Neural crest cell (in vitro differentiated cells): ENCODE results near the gene TMPO. TPM values are rescaled to one million over a fixed set of nuclear protein-coding genes. Genes with fewer than 3 reads are reported as not detected.

Experiments used
- DNase-seq: peaks from one replicate; pipeline ENCODE4 v3.0.0; 2021; ENCODE audit warnings: low read depth, mixed read lengths, low spot score
- H3K27ac Mint-ChIP-seq: one replicate; pipeline ENCODE4 v1.8.0; 2021; ENCODE audit warnings: mild to moderate bottlenecking, mixed read lengths; ENCODE audit not compliant: unreplicated experiment
- H3K27me3 Mint-ChIP-seq: 2 replicates; pipeline ENCODE4 v1.8.0; 2021; ENCODE audit warnings: low read depth, mild to moderate bottlenecking, mixed read lengths
- H3K36me3 Mint-ChIP-seq: 2 replicates; pipeline ENCODE4 v1.8.0; 2021; ENCODE audit warnings: low read depth, mild to moderate bottlenecking, mixed read lengths
- H3K4me1 Mint-ChIP-seq: 2 replicates; pipeline ENCODE4 v1.8.0; 2021; ENCODE audit warnings: mixed read lengths
- H3K4me3 Mint-ChIP-seq: one replicate; pipeline ENCODE4 v1.8.0; 2021; ENCODE audit warnings: mild to moderate bottlenecking, mixed read lengths
- H3K9me3 Mint-ChIP-seq: 2 replicates; pipeline ENCODE4 v1.8.0; 2021; ENCODE audit warnings: mixed read lengths
- total RNA-seq: library from RNA; stranded (reverse); gene quantifications from 2 replicates; pipeline ENCODE4 v1.2.1, GENCODE V29; 2021
- TF ChIP-seq, protein P1 (sequence below): fragments of 200-600 bp; sonication (generic); conservative IDR thresholded peaks from 2 replicates; pipeline ENCODE4 v1.5.0; 2021; ENCODE audit warnings: antibody characterized with exemption, mild to moderate bottlenecking

The TMPO gene
- total RNA-seq, 1 donor from 2014 or later = 305 TPM

DNA sequence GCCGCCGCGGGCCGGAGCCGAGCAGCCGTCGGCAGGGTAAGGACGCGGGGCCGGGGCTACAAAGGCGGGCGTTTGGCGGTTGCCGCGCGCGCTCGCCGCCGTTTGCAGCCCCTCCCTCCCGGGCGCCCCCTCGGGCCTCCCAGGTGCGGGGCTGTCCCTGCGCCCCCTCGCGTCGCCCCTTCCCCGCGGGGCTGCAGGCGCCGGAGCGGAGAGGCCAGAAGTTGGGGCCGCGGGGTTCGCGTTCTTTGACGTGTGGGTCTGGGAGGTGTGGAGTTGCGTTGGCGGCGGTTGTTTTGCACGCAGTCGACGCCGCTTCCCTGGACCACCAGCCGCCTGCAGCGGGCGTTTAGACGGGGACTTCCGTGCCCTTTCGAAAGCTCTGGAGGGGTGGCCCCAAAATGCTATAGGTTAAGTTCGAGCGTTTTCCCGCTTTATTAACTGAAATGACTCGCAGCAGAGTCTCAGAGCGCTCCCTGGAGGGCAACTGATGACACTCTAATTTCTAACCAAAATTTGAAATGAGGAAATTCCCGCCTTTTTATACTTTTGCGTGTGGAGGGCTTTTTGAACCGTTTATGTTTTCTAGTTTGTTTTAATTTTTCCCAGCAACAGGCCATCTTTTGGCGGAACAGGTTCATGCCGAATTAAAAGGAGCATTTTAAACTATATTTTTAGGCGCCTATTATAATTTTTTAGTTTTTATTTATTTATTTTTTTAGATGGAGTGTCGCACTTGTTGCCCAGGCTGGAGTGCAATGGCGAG lies 902 bp downstream of the TMPO start:
- peak; percentile 63 for DNase-seq
- Mint-ChIP-seq H3K4me3 (peak overlapping the region; percentile 100), H3K27ac (peak overlapping the region; percentile 100), H3K9me3 (no peaks in the 10 kb centered on the region), H3K27me3 (peaks cover 9% of the 10 kb centered on the region), H3K36me3 (peaks cover 13% of the 10 kb centered on the region), H3K4me1 (peaks cover 42% of the 10 kb centered on the region)
- TF ChIP-seq, protein P1, sequence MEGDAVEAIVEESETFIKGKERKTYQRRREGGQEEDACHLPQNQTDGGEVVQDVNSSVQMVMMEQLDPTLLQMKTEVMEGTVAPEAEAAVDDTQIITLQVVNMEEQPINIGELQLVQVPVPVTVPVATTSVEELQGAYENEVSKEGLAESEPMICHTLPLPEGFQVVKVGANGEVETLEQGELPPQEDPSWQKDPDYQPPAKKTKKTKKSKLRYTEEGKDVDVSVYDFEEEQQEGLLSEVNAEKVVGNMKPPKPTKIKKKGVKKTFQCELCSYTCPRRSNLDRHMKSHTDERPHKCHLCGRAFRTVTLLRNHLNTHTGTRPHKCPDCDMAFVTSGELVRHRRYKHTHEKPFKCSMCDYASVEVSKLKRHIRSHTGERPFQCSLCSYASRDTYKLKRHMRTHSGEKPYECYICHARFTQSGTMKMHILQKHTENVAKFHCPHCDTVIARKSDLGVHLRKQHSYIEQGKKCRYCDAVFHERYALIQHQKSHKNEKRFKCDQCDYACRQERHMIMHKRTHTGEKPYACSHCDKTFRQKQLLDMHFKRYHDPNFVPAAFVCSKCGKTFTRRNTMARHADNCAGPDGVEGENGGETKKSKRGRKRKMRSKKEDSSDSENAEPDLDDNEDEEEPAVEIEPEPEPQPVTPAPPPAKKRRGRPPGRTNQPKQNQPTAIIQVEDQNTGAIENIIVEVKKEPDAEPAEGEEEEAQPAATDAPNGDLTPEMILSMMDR = peak; percentile 73

DNA sequence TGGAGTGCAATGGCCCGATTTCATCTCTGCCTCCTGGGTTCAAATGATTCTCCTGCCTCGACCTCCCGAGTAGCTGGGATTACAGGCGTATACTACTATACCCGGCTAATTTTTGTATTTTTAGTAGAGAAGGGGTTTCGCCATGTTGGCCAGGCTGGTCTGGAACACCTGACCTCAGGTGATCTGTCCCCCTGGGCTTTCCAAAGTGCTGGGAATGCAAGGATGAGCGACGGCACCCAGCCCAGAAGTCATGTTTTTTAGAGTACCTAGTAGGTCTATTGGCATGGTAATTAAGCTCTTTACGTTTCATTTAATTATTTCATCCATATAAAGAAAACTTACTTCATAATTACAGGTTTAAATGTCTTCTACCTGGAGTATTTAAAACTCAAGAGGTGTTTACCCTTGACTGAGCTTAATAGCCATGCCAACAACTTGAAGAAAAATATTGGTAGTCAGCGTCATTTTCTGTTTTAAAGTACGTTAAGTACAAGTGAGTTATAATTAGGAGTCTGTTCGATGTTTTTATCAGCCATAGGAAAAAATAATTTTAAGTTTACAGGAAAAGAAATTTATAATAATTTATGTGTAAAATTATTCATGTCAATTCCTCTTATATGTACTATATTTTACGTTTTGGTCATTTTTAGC lies 4.0 kb downstream of the TMPO start:
- H3K9me3 Mint-ChIP-seq = no peaks in the 10 kb centered on the region
- peaks cover 43% of the 10 kb centered on the region for H3K4me1 Mint-ChIP-seq
- H3K36me3 Mint-ChIP-seq = peaks cover 19% of the 10 kb centered on the region
- TF ChIP-seq, protein P1 = no peak
- H3K4me3 Mint-ChIP-seq = peak overlapping the region; percentile 100
- H3K27ac Mint-ChIP-seq = no peak overlapping the region
- no peak for DNase-seq
- H3K27me3 Mint-ChIP-seq = peaks cover 9% of the 10 kb centered on the region

DNA sequence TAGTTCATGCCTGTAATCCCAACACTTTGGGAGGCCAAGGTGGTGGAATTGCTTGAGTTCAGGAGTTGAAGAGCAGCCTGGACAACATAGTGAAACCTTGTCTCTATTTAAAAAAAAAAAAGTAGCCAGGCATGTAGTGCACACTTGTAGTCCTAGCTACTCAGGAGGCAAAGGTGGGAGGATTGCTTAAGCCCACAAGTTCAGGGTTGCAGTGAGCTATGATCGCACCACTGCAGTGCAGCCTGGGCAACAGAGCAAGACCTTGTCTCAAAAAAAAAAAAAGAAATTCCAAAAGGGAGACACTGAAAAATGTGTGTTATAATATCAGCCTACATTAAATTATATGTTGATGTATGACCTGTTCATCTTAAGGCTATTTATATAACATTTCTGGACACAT lies 14.7 kb downstream of the TMPO start:
- no peak overlapping the region for H3K4me3 Mint-ChIP-seq

DNA sequence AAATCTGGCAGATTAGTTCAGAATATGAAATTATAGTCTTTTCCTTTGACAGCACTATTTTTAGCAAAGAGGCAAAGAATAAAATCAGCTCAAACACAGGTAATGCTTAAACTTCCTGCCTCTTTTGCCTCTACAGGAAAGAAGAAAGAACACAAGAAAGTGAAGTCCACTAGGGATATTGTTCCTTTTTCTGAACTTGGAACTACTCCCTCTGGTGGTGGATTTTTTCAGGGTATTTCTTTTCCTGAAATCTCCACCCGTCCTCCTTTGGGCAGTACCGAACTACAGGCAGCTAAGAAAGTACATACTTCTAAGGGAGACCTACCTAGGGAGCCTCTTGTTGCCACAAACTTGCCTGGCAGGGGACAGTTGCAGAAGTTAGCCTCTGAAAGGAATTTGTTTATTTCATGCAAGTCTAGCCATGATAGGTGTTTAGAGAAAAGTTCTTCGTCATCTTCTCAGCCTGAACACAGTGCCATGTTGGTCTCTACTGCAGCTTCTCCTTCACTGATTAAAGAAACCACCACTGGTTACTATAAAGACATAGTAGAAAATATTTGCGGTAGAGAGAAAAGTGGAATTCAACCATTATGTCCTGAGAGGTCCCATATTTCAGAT lies 17.4 kb downstream of the TMPO start:
- TF ChIP-seq, protein P1 = peak; percentile 79
- Mint-ChIP-seq H3K27me3 (no peaks in the 10 kb centered on the region), H3K27ac (no peak overlapping the region)

More for the DNA sequence above, 14.7 kb downstream of the TMPO start:
- H3K9me3 Mint-ChIP-seq = no peaks in the 10 kb centered on the region
- H3K27ac Mint-ChIP-seq = no peak overlapping the region
- H3K4me1 Mint-ChIP-seq = peaks cover 12% of the 10 kb centered on the region
- TF ChIP-seq, protein P1 = no peak
- no peak for DNase-seq
- H3K36me3 Mint-ChIP-seq = peaks cover 19% of the 10 kb centered on the region
- H3K27me3 Mint-ChIP-seq = no peaks in the 10 kb centered on the region

DNA sequence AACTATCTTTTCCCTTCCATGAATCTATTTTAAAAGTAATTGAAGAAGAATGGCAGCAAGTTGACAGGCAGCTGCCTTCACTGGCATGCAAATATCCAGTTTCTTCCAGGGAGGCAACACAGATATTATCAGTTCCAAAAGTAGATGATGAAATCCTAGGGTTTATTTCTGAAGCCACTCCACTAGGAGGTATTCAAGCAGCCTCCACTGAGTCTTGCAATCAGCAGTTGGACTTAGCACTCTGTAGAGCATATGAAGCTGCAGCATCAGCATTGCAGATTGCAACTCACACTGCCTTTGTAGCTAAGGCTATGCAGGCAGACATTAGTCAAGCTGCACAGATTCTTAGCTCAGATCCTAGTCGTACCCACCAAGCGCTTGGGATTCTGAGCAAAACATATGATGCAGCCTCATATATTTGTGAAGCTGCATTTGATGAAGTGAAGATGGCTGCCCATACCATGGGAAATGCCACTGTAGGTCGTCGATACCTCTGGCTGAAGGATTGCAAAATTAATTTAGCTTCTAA lies 18.4 kb downstream of the TMPO start:
- H3K27ac Mint-ChIP-seq = no peak overlapping the region
- H3K36me3 Mint-ChIP-seq = peaks cover 19% of the 10 kb centered on the region
- TF ChIP-seq, protein P1 = no peak
- H3K4me1 Mint-ChIP-seq = no peaks in the 10 kb centered on the region
- no peaks in the 10 kb centered on the region for H3K27me3 Mint-ChIP-seq
- no peak for DNase-seq
- no peaks in the 10 kb centered on the region for H3K9me3 Mint-ChIP-seq
- no peak overlapping the region for H3K4me3 Mint-ChIP-seq

More for the DNA sequence above, 17.4 kb downstream of the TMPO start:
- Mint-ChIP-seq H3K4me3 (no peak overlapping the region), H3K9me3 (no peaks in the 10 kb centered on the region), H3K36me3 (peaks cover 21% of the 10 kb centered on the region), H3K4me1 (no peaks in the 10 kb centered on the region)
- no peak for DNase-seq
